WTC11 (cell line): Measurements from ENCODE around the gene APOLD1.

Experiments used
- FOXJ3 ChIP-seq: sonication (generic); formaldehyde crosslinking; IDR thresholded peaks from 2 replicates; pipeline ENCODE4 v1.9.0; 2021; ENCODE audit warnings: missing genetic modification reagents, mild to moderate bottlenecking, borderline replicate concordance
- NFYB ChIP-seq: sonication (generic); formaldehyde crosslinking; conservative IDR thresholded peaks from 2 replicates; pipeline ENCODE4 v1.8.0; 2022; ENCODE audit warnings: low read depth, missing genetic modification reagents
- TEAD1 ChIP-seq: sonication (generic); formaldehyde crosslinking; IDR thresholded peaks from 2 replicates; pipeline ENCODE4 v1.8.0; 2022; ENCODE audit warnings: mild to moderate bottlenecking, missing genetic modification reagents
- ZNF317 ChIP-seq: sonication (generic); formaldehyde crosslinking; IDR thresholded peaks from 2 replicates; pipeline ENCODE4 v1.8.1; 2023; ENCODE audit warnings: low read depth, mild to moderate bottlenecking, moderate library complexity, missing genetic modification reagents, borderline replicate concordance
- TF ChIP-seq, protein P1 (sequence below): fragments of 200-600 bp; IDR thresholded peaks from 2 replicates; pipeline ENCODE4 v1.8.0; 2022; ENCODE audit warnings: antibody characterized with exemption
- TF ChIP-seq, protein P2 (sequence below): fragments of 250-450 bp; sonication (Bioruptor Pico); conservative IDR thresholded peaks from 2 replicates; pipeline ENCODE4 v1.9.0; 2021; ENCODE audit warnings: mild to moderate bottlenecking
- TF ChIP-seq, protein P3 (sequence below): sonication (generic); formaldehyde crosslinking; IDR thresholded peaks from 2 replicates; pipeline ENCODE4 v1.8.1; 2023; ENCODE audit warnings: mild to moderate bottlenecking, moderate library complexity, missing genetic modification reagents
- TF ChIP-seq, protein P4 (sequence below): sonication (generic); formaldehyde crosslinking; IDR thresholded peaks from 2 replicates; pipeline ENCODE4 v1.8.0; 2022; ENCODE audit warnings: mild to moderate bottlenecking, missing genetic modification reagents
- TF ChIP-seq, protein P5 (sequence below): sonication (generic); formaldehyde crosslinking; IDR thresholded peaks from 2 replicates; pipeline ENCODE4 v1.8.0; 2023; ENCODE audit warnings: mild to moderate bottlenecking, missing genetic modification reagents
- TF ChIP-seq, protein P6 (sequence below): sonication (generic); formaldehyde crosslinking; IDR thresholded peaks from 2 replicates; pipeline ENCODE4 v1.8.1; 2023; ENCODE audit warnings: mild to moderate bottlenecking, missing genetic modification reagents, moderate library complexity
- TF ChIP-seq, protein P7 (sequence below): sonication (generic); formaldehyde crosslinking; IDR thresholded peaks from 2 replicates; pipeline ENCODE4 v1.8.1; 2023; ENCODE audit warnings: mild to moderate bottlenecking, missing genetic modification reagents

DNA sequence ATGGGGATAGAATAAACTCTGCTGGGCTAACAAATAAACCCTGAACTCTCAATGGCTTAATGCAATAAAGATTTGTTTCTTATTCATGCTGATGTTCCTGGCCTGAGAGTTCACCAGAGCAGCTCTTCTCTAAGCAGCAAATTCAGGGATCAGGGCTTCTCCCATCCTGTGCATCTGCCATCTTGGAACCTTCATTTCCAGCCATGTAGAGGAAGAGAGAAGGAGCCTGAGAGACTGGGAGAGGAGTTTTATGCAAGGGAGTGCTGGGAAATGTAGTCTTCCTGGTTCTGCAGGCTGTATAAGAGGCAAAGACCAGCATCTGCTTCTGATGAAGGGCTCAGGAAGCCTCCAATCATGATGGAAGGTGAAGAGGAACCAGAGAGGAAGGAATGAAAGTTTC lies 20.6 kb upstream of the APOLD1 start:
- TF ChIP-seq, protein P1, sequence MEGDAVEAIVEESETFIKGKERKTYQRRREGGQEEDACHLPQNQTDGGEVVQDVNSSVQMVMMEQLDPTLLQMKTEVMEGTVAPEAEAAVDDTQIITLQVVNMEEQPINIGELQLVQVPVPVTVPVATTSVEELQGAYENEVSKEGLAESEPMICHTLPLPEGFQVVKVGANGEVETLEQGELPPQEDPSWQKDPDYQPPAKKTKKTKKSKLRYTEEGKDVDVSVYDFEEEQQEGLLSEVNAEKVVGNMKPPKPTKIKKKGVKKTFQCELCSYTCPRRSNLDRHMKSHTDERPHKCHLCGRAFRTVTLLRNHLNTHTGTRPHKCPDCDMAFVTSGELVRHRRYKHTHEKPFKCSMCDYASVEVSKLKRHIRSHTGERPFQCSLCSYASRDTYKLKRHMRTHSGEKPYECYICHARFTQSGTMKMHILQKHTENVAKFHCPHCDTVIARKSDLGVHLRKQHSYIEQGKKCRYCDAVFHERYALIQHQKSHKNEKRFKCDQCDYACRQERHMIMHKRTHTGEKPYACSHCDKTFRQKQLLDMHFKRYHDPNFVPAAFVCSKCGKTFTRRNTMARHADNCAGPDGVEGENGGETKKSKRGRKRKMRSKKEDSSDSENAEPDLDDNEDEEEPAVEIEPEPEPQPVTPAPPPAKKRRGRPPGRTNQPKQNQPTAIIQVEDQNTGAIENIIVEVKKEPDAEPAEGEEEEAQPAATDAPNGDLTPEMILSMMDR = no peak
- TF ChIP-seq TEAD1 (no peak), NFYB (CRISPR knock-in tag) (no peak), ZNF317 (CRISPR knock-in tag) (no peak), FOXJ3 (CRISPR knock-in tag) (no peak)
- TF ChIP-seq, protein P2, sequence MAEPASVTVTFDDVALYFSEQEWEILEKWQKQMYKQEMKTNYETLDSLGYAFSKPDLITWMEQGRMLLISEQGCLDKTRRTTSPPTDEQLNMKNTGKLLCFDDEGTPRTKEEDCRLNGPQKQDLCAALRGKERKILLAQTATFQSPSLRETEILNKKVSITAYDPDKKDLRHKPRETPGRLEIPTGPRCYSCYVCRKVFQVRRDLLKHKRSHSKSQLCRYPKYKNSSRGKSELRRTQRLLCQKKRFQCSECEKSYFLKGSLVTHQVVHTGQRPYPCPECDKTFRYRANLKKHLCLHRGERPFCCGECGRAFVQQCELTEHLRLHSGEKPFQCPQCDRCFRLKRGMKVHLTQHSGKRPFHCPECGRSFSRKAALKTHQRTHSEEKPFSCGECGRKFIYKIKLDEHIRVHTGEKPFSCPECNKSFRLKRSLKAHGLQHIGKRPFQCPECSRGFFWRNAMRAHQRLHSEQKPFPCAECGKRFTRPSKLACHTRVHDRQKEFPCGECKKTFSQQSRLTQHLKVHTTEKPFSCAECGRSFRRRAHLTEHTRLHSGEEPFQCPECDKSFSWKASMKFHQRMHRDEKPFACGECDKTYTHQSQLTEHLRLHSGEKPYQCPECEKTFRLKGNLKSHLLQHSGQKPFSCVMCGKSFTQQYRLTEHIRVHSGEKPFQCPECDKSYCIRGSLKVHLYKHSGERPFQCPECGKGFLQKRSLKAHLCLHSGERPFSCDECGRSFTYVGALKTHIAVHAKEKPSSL (CRISPR knock-in tag) = no peak
- TF ChIP-seq, protein P3, sequence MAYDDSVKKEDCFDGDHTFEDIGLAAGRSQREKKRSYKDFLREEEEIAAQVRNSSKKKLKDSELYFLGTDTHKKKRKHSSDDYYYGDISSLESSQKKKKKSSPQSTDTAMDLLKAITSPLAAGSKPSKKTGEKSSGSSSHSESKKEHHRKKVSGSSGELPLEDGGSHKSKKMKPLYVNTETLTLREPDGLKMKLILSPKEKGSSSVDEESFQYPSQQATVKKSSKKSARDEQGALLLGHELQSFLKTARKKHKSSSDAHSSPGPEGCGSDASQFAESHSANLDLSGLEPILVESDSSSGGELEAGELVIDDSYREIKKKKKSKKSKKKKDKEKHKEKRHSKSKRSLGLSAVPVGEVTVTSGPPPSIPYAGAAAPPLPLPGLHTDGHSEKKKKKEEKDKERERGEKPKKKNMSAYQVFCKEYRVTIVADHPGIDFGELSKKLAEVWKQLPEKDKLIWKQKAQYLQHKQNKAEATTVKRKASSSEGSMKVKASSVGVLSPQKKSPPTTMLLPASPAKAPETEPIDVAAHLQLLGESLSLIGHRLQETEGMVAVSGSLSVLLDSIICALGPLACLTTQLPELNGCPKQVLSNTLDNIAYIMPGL (CRISPR knock-in tag) = no peak
- TF ChIP-seq, protein P4, sequence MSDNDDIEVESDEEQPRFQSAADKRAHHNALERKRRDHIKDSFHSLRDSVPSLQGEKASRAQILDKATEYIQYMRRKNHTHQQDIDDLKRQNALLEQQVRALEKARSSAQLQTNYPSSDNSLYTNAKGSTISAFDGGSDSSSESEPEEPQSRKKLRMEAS (CRISPR knock-in tag) = no peak
- TF ChIP-seq, protein P5, sequence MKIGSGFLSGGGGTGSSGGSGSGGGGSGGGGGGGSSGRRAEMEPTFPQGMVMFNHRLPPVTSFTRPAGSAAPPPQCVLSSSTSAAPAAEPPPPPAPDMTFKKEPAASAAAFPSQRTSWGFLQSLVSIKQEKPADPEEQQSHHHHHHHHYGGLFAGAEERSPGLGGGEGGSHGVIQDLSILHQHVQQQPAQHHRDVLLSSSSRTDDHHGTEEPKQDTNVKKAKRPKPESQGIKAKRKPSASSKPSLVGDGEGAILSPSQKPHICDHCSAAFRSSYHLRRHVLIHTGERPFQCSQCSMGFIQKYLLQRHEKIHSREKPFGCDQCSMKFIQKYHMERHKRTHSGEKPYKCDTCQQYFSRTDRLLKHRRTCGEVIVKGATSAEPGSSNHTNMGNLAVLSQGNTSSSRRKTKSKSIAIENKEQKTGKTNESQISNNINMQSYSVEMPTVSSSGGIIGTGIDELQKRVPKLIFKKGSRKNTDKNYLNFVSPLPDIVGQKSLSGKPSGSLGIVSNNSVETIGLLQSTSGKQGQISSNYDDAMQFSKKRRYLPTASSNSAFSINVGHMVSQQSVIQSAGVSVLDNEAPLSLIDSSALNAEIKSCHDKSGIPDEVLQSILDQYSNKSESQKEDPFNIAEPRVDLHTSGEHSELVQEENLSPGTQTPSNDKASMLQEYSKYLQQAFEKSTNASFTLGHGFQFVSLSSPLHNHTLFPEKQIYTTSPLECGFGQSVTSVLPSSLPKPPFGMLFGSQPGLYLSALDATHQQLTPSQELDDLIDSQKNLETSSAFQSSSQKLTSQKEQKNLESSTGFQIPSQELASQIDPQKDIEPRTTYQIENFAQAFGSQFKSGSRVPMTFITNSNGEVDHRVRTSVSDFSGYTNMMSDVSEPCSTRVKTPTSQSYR (CRISPR knock-in tag) = no peak
- TF ChIP-seq, protein P6, sequence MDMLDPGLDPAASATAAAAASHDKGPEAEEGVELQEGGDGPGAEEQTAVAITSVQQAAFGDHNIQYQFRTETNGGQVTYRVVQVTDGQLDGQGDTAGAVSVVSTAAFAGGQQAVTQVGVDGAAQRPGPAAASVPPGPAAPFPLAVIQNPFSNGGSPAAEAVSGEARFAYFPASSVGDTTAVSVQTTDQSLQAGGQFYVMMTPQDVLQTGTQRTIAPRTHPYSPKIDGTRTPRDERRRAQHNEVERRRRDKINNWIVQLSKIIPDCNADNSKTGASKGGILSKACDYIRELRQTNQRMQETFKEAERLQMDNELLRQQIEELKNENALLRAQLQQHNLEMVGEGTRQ (CRISPR knock-in tag) = no peak
- TF ChIP-seq, protein P7, sequence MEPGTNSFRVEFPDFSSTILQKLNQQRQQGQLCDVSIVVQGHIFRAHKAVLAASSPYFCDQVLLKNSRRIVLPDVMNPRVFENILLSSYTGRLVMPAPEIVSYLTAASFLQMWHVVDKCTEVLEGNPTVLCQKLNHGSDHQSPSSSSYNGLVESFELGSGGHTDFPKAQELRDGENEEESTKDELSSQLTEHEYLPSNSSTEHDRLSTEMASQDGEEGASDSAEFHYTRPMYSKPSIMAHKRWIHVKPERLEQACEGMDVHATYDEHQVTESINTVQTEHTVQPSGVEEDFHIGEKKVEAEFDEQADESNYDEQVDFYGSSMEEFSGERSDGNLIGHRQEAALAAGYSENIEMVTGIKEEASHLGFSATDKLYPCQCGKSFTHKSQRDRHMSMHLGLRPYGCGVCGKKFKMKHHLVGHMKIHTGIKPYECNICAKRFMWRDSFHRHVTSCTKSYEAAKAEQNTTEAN (CRISPR knock-in tag) = no peak
